ENCODE data around the gene ANTXR2.
"Not testable (repeated sequence)": the region's sequence is repeated elsewhere in the genome, so short reads cannot be mapped to it uniquely, and the experiment has no call there.

Gene ANTXR2

DNA sequence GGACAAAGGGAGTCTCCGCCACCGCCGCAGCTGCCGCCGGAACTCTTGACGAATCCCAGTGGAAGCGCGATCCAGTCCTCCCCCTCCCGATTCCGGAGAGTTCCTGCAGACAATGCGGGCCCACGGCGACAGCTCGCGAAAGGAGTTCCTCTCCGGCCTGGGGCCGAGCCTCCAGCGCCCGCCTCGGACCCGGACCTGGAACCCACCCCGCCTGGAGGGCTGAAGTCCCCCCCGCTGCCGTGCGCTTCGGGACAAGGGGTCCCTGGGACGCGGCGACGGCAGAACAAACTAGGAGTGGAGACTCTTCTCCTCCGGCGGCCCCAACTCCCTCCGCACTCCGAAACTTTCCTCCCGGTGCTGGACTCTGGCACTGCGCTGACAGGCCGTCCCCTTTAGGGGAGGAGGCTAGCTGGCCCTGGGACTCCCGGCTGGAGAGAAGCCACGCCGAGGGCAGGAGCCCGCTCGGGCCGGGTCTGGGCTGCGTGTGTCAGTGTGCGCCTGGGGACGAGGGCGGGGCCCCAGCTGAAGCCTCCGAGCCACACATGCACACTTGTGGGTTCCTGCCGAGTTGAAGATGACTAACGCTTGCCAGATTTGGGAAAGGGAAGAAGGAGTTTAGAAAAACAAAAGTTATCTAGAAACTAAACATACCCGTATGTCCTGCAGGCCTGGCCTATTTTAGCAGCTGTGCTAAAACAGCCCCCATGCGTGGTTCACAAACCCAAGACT is at the start of gene ANTXR2:
Gene ANTXR2, minus strand, starts transcription at position 486 of the 729 bp plus-strand sequence. CDS start 669 bp downstream, outside the sequence.
- DNase-seq: no peak

DNA sequence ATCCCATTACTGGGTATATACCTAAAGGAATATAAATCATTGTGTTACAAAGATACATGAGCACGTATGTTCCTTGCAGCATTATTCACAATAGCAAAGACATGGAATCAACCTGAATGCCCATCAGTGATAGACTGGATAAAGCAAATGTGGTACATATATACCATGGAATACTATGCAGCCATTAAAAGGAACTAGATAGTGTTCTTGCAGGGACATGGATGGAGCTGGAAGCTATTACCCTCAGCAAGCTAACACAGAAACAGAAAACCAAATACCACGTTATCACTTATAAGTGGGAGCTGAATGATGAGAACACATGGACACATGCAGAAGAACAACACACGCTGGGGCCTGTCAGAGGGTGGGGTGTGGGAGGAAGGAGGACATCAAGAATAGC is 48.8 kb upstream of the ANTXR2 start:
- DNase-seq: not testable (repeated sequence)

- DNase-seq: not testable (repeated sequence)
These were observed 46.6 kb upstream of the ANTXR2 start for GRCh38 chr4:80119620-80120019.

GRCh38 chr4:80116516-80116915 is 43.5 kb upstream of the ANTXR2 start:
- DNase-seq: no peak

- DNase-seq: no peak
These were observed 42.5 kb upstream of the ANTXR2 start for GRCh38 chr4:80115368-80116181.

- DNase-seq: no peak
These were observed 41.8 kb upstream of the ANTXR2 start for GRCh38 chr4:80114732-80115265.

DNA sequence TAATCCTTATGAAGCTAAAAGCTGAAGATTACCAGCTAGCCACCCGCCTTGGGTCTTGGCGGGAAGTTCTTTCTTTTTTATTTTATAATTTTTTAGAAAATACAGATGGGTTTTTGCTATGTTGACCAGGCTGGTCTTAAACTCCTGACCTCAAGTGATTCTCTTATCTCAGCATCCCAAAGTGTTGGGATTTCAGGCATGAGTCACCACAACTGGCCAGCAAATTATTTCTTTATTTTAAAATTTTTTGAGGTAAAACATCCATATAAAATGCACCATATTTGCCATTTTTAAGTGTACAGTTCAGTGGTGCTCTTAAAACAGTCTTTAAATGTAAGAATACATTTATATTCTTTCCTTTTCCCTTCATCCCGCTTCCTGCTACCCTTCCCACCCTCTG is 40.6 kb upstream of the ANTXR2 start:
- DNase-seq: no peak

GRCh38 chr4:80112236-80112635 is 39.2 kb upstream of the ANTXR2 start:
- DNase-seq: no peak

GRCh38 chr4:80111276-80111675 is 38.2 kb upstream of the ANTXR2 start:
- DNase-seq: no peak

- DNase-seq: no peak
These were observed 34.3 kb upstream of the ANTXR2 start for GRCh38 chr4:80107374-80107773.

GRCh38 chr4:80104927-80105326 is 31.9 kb upstream of the ANTXR2 start:
- DNase-seq: no peak

DNA sequence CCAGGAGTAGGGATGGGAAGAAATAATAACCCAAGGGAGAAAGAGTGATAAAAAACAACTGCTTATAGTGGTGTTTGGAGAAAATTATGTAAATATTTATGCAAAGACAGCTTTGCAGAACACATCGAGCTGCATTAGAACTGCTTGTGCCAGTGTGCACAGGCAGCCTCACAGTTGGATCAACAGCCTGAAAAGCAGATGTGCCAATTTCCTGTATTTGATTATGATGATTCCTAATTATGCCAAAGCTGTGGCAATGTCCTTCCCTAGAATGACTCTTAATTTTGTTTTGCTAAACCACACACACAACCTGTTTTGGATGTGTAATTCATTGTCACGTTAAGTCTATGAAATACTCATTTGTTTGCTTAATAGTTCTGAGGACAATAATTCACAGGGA is 30.6 kb upstream of the ANTXR2 start:
- DNase-seq: no peak

DNA sequence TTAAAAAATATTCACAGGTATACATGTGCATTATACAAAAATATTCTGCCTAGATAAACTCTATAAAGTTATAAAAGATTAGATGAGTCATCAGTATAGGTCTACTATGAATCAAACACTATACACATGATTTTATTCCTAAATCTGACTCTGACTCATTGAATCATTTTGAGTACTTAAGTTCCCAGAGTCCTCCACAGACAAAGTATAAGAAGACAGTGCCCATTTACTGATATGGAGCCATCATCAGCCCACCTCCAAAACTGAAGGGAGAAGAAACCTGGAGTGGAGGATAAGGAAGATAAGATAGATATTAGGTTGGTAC is 28.7 kb upstream of the ANTXR2 start:
- DNase-seq: no peak

DNA sequence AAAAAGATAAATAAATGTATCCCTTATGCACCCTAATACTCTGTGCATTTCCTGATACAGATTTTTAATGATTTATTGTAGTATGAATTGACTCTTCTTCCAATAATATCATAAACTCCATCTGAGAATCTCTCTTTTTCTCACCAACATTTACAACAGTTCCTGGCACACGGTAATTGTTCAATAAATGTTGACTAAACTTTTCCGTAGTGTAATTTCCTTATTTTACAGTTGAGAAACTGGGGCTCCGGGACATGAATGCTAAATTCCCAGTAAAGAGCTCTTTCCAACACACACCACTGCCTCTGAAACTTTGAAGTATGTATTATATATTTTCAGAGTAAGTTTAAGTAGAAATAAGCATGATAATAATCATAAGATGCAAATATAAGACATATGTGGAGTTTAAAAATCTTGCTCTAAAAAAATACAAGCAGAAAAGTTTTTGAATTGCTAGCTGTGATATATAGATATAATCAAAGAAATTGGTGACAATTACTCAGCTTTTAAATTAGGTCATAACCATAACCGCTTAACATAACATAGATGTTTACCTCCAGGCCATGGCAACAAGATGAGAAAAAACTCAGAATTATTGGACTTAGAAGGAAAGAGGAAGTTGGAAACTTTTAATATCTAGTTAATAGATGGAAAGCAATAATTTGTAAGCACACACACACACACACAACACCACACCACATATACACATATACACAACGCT is 28.2 kb upstream of the ANTXR2 start:
- no peak for DNase-seq

- no peak for DNase-seq
These were observed 26.6 kb upstream of the ANTXR2 start for GRCh38 chr4:80099671-80100070.

DNA sequence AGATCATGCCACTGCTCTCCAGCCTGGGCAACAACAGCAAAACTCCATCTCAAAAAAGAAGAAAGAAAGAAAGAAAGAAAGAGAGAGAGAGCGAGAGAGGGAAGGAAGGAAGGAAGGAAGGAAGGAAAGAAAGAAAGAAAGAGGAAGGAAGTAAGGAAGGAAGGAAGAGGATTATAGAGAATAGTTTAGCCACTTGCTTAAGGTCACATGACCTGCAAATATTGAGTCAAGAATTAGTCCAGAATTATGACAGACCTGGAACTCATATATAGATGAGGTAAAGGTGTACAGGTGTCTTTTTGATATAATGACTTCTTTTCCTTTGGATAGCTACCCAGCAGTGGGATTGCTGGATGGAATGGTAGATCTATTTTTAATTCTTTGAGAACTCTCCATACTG is 25.6 kb upstream of the ANTXR2 start:
- DNase-seq: no peak

GRCh38 chr4:80097400-80098177 is 24.6 kb upstream of the ANTXR2 start:
- DNase-seq: no peak

DNA sequence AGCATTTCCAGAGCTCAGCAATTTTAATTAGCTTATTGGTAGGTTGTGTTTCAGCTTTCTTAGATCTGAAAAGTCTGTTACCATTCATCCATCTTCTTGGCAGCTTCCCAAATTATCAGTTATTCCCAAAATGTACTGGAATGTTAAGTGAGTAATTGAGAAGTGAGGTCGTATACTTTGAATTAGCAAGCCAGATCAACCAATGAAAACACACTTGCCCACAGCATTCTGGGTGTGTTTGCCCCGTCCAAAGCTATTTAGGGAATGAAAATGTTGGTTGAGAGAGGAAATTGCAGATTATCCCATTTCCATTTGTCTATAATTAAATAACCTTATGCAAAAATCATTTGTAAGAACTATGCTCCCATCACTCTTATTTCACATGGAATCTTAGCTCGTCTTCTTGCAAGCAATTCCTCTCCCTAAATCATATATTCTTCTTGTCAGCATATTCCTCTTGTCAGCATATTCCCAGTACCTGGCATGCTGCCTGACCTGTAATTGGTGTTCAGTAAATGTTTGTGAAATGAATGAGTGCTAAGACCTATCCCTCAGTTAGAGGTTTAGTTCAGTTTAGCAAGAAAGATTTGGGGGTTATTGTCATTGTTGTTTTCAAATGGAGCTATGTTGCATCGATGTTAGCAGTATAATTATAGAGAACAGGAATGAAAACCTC is 23.3 kb upstream of the ANTXR2 start:
- no peak for DNase-seq

DNA sequence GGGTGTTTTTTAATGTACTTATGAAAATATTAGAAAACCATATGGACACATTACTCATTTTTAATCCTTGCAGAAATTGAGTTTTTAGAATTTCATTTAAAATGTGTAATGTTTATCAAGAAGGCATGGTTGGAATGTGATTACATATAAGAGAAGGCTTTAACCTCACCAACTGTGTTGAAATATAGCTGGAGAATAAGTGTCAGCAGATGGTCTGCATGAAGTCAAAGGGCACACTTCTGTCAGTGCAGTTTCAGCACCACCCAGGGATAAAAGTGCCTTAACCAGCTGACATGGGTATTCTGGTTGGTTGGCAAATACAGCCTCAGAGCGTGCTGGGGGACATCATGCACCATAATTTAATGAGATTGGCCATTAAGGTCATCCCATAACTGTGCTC is 21.2 kb upstream of the ANTXR2 start:
- DNase-seq: no peak

DNA sequence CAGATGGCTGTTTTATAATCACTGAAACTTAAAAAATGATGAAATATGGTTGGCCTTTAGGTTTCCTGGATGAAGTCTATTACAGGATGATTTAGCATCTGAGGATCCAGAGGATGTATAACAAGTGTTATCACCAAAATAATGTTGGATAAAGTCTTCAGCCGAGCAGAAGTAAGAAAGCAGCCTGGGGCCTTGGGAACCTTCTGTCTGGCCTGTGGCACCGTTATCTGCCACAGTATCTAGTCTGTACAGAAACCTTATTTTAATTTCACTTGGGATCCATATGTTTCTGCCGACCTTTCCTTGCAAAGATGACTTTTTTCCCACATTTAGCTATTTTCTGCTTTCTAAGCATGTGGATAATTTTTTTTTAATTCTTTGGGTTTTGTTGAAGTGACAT is 20.5 kb upstream of the ANTXR2 start:
- no peak for DNase-seq

GRCh38 chr4:80092847-80093246 is 19.8 kb upstream of the ANTXR2 start:
- DNase-seq: no peak

- DNase-seq: no peak
These were observed 19.1 kb upstream of the ANTXR2 start for GRCh38 chr4:80092088-80092487.

All from NK-92 treated with Interleukin-12 subunit alpha and Interleukin-12 subunit beta, amount 100 ng/mL, for 24 hours (cell line).